HG03066 (cell line): ENCODE results near the gene RHOG.

Experiments
- ATAC-seq: cut with Tn5 transposase; IDR thresholded peaks from one replicate; pipeline ENCODE4 v1.9.1; 2021; ENCODE audit warnings: low read depth; ENCODE audit not compliant: unreplicated experiment

Gene RHOG

DNA sequence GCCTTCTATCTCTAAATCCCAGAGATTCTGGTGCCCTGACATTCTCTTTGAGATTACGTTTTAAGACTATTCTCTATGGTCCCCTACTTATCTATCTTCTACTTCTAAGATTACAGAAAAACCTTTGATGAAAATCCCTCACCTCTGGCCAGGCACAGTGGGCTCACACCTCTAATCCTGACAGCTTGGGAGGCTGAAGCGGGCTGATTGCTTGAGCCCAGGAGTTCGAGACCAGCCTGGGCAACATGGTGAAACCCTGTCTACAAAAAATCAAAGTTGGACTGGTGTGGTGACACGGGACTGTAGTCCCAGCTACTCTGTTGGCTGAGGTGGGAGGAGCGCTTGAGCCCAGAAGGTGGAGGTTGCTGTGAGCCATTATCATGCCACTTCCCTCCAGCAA, 57.8 kb downstream of the RHOG start:
- ATAC-seq: no peak

DNA sequence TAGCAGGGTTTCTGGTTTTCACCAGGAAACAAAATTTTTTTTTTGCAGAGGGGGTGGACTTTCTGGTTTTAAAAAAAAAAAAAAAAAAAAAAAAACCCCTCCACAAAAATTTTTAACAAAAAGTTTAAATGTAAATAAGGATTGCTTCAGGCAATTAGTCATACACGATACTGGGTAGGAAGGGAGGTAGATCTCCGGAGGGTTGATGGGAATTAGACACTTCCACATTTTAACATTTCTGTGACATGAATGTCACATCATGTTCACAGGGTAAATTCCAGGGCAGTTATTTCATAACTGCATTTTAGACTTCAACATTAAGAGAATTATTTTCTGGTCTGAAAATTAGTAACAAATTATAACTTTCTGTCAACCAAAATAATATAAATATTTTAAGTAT, 59.3 kb downstream of the RHOG start:
- ATAC-seq: no peak
